Calu3 (cell line): ENCODE measurements around the gene GFM1. TPM values are rescaled to one million over a fixed set of nuclear protein-coding genes. Genes with fewer than 3 reads are reported as not detected.
A peak's percentile ranks its signal among the peaks of the same experiment; 100 is the strongest.
"Not testable (repeated sequence)": the region's sequence is repeated elsewhere in the genome, so short reads cannot be mapped to it uniquely, and the experiment has no call there.

ENCODE experiments used
- BruUV-seq: library from RNA; stranded (reverse); fragments of 400-500 nt; replicated peaks from 2 replicates; lab custom pipeline; 2021; lab: Mats Ljungman, UMichigan
- CTCF ChIA-PET: fragments of 300-600 bp; sonication (Branson Sonifier 250); formaldehyde crosslinking; loops from one replicate; lab custom pipeline; 2022; ENCODE audit warnings: antibody characterized with exemption; lab: Charles Lee
- DNase-seq: peaks from one replicate; pipeline ENCODE4 v3.0.0; 2022
- H3K27ac Mint-ChIP-seq: one replicate; pipeline ENCODE4 v1.8.0; 2022; ENCODE audit warnings: mixed read lengths; ENCODE audit not compliant: unreplicated experiment
- H3K27me3 Mint-ChIP-seq: one replicate; pipeline ENCODE4 v1.8.0; 2022; ENCODE audit warnings: mixed read lengths; ENCODE audit not compliant: unreplicated experiment
- H3K36me3 Mint-ChIP-seq: one replicate; pipeline ENCODE4 v1.8.0; 2022; ENCODE audit warnings: mild to moderate bottlenecking, moderate library complexity, mixed read lengths; ENCODE audit not compliant: insufficient read depth, unreplicated experiment
- H3K4me1 Mint-ChIP-seq: one replicate; pipeline ENCODE4 v1.8.0; 2022; ENCODE audit warnings: mild to moderate bottlenecking, low read depth, mixed read lengths; ENCODE audit not compliant: unreplicated experiment
- H3K4me3 Mint-ChIP-seq: one replicate; pipeline ENCODE4 v1.8.0; 2022; ENCODE audit warnings: mild to moderate bottlenecking, low read depth, moderate library complexity, mixed read lengths; ENCODE audit not compliant: unreplicated experiment
- H3K9me3 Mint-ChIP-seq: one replicate; pipeline ENCODE4 v1.8.0; 2022; ENCODE audit warnings: low read depth, mixed read lengths; ENCODE audit not compliant: unreplicated experiment
- intact Hi-C: fragments of 100-400 bp; cut with micrococcal nuclease; formaldehyde crosslinking; loops from one replicate; pipeline ENCODE4 v1.10.0; 2022; ENCODE audit not compliant: unreplicated experiment
- total RNA-seq: library from RNA; stranded (reverse); gene quantifications from 2 replicates; pipeline ENCODE4 v1.2.3, GENCODE V29; 2022
- TF ChIP-seq, protein P1 (sequence below): fragments of 200-600 bp; IDR thresholded peaks from one replicate; pipeline ENCODE4 v1.8.0; 2022; ENCODE audit warnings: antibody characterized with exemption; ENCODE audit not compliant: unreplicated experiment

Gene GFM1
- total RNA-seq, 1 experiment from 2014 or later = 77.9 TPM

DNA sequence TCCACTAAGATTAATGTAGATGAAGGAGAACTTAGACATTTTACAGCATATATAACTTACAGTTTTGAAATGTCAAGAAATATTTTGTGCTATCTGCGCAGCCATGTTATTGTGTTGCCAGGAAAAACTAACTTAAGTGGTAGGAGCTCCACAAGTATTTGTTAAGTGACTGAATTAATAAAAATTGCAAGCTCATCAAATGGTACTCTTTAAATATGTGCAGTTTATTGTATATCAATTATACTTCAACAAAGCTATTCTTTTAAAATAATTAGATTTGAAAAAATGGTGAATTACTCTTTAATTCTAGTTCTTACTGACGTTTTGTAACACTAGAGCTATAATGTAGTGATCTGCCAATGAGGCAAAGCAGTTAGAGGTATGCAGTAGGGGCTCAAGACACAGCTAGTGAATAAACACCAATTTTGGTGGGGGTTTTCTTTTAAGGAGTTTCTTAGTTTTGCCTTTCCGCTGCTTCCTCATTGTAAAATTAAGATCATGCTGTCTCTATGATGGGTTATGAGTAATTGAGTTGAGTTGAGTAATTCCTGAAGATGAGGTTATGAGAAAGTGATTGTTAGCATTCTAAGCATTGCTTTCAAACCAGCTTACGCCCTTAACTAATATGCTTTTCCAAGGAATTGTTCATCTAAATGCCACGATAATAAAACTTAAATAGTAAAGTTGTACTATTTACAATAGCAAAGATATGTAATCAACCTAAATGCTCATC lies 39.1 kb downstream of the GFM1 start:
- Mint-ChIP-seq H3K27ac (peak overlapping the region; percentile 7), H3K4me3 (no peak overlapping the region), H3K27me3 (no peaks in the 10 kb centered on the region), H3K9me3 (no peaks in the 10 kb centered on the region), H3K36me3 (peaks cover 35% of the 10 kb centered on the region), H3K4me1 (no peaks in the 10 kb centered on the region)
- TF ChIP-seq, protein P1, sequence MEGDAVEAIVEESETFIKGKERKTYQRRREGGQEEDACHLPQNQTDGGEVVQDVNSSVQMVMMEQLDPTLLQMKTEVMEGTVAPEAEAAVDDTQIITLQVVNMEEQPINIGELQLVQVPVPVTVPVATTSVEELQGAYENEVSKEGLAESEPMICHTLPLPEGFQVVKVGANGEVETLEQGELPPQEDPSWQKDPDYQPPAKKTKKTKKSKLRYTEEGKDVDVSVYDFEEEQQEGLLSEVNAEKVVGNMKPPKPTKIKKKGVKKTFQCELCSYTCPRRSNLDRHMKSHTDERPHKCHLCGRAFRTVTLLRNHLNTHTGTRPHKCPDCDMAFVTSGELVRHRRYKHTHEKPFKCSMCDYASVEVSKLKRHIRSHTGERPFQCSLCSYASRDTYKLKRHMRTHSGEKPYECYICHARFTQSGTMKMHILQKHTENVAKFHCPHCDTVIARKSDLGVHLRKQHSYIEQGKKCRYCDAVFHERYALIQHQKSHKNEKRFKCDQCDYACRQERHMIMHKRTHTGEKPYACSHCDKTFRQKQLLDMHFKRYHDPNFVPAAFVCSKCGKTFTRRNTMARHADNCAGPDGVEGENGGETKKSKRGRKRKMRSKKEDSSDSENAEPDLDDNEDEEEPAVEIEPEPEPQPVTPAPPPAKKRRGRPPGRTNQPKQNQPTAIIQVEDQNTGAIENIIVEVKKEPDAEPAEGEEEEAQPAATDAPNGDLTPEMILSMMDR = no peak
- BruUV-seq = no TSS peak
- CTCF ChIA-PET = no interaction called here
- no peak for DNase-seq
- intact Hi-C loops = no loop called here

DNA sequence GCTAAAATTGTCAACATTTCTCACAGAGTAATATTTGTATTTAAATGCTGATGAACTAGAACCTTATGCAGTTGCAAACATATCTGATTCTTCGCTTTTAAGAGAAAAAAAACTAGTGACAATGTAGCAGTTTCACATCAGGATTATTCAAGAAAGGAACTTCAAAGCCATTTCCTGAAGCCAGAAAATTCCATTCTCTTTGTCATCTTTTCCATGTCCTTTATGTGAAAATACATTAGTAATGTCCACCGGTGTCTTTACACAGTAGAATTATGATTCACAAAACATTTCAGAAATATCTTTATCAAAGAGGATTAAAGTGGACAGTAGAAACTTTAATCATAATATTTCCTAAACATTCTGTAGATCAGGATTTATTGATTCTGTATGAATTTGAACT lies 40.8 kb downstream of the GFM1 start:
- H3K27me3 Mint-ChIP-seq = no peaks in the 10 kb centered on the region
- H3K9me3 Mint-ChIP-seq = no peaks in the 10 kb centered on the region
- peaks cover 46% of the 10 kb centered on the region for H3K36me3 Mint-ChIP-seq
- DNase-seq = no peak
- intact Hi-C loops = no loop called here
- no TSS peak for BruUV-seq
- CTCF ChIA-PET = no interaction called here
- no peak overlapping the region for H3K4me3 Mint-ChIP-seq
- TF ChIP-seq, protein P1 = no peak
- H3K27ac Mint-ChIP-seq = no peak overlapping the region
- no peaks in the 10 kb centered on the region for H3K4me1 Mint-ChIP-seq

DNA sequence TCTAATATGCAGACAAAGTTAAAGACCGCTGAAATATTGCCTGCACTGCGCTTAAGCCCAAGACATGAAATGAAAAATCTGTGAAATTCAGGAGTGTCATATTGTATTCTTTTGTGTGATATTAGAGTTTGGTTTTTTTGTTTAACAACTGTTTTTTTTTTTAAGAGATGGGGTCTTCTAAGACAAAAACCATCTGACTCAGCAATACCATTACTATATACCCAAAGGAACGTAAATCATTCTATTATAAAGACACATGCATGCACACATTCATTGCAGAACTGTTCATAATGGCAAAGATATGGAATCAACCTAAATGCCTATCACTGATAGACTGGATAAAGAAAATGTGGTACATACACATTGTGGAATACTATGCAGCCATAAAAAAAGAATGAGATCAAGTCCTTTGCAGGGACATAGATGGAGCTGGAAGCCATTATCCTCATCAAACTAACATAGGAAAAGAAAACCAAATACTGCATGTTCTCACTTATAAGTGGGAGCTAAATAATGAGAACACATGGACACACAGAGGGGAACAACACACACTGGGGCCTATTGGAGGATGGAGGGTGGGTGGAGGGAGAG lies 49.6 kb downstream of the GFM1 start:
- CTCF ChIA-PET = interaction anchor here (0.7 to 1.0 kb wide), 2 partner anchors 15 to 30 kb away, joined by 3 read pairs; no protein-coding TSS in a partner anchor
- intact Hi-C loops, H3K4me1 Mint-ChIP-seq, H3K9me3 Mint-ChIP-seq, DNase-seq, BruUV-seq, H3K4me3 Mint-ChIP-seq, H3K27me3 Mint-ChIP-seq: not testable (repeated sequence)
- Mint-ChIP-seq H3K27ac (peak overlapping the region; percentile 3), H3K36me3 (peaks cover 80% of the 10 kb centered on the region)

DNA sequence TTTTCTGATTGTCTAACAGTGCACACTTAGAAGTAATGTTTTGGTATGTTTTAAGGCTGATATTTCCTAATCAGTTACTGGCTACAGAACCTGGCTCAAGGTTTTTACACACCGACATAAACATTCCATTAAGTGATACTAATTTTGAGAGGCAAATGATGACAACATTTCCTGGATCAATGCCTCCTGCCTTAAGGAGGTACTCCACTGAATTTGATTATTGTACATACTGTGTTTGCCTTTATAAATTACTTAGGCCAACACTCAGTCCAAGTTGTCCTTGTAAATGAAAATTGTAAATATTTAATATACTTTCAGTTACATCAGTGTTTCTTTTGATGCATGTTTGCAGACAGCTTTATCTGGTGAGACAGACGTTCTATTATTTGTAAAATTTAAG lies 52.3 kb downstream of the GFM1 start:
- CTCF ChIA-PET = interaction anchor here (0.6 kb wide), 1 partner anchor 587 kb away, joined by 4 read pairs; the partner anchor contains the start of gene RSRC1
- TF ChIP-seq, protein P1 = no peak
- intact Hi-C loops = no loop called here
- H3K36me3 Mint-ChIP-seq = peaks cover 76% of the 10 kb centered on the region
- no peak for DNase-seq
- H3K27me3 Mint-ChIP-seq = no peaks in the 10 kb centered on the region
- H3K4me1 Mint-ChIP-seq = no peaks in the 10 kb centered on the region
- H3K27ac Mint-ChIP-seq = no peak overlapping the region
- H3K9me3 Mint-ChIP-seq = no peaks in the 10 kb centered on the region
- BruUV-seq = no TSS peak
- no peak overlapping the region for H3K4me3 Mint-ChIP-seq
